Measurements from ENCODE around the gene OGFOD3. TPM values are rescaled to one million over a fixed set of nuclear protein-coding genes. Genes with fewer than 3 reads are reported as not detected.
A peak's percentile ranks its signal among the peaks of the same experiment; 100 is the strongest.

The OGFOD3 gene
- total and polyA plus RNA-seq, 9 of the 15 experiments (the other 6 are each of a cell fraction or from before 2014, with no cell fraction given): 0.69 to 44.7 (median 18.9) TPM

- TF ChIP-seq ZBTB40 (IDR thresholded peaks at IDR 0.05) (0 out of 2 replicates have a peak, but pooled peaks have one; percentile 20), ZBTB40 (CRISPR knock-in tag; IDR thresholded peaks at IDR 0.05) (no peak), MBD2 (IDR thresholded peaks at IDR 0.05; ENCODE audit: borderline replicate concordance, low read depth) (no peak), ZNF212 (CRISPR knock-in tag; IDR thresholded peaks at IDR 0.05) (no peak), KLF1 (tag; IDR thresholded peaks at IDR 0.05) (no peak), NR1H2 (CRISPR knock-in tag; IDR thresholded peaks at IDR 0.05) (0 out of 2 replicates have a peak, but pooled peaks have one; percentile 16), IRF9 (tag; IDR thresholded peaks at IDR 0.05) (no peak), ZFX (CRISPR knock-in tag; IDR thresholded peaks at IDR 0.05) (no peak), JUN (IDR thresholded peaks at IDR 0.05; ENCODE audit: borderline replicate concordance, low read depth, low read length) (no peak), JUN (CRISPR knock-in tag; IDR thresholded peaks at IDR 0.05; ENCODE audit: borderline replicate concordance) (no peak), TEAD1 (CRISPR knock-in tag; IDR thresholded peaks at IDR 0.05) (0 out of 4 replicates have a peak, but pooled peaks of 1 of the 2 experiments have one; percentile 1), BHLHE40 (IDR thresholded peaks at IDR 0.05; ENCODE audit: low read length) (no peak)
These were observed 78.5 kb downstream of the OGFOD3 start (continued) for GRCh38 chr17:82339634-82340580.
